SK-N-DZ (cell line): ENCODE results near the gene USP25.

Experiments
- DNase-seq: peaks from one replicate; pipeline ENCODE4 v3.0.0-alpha.2; 2015; ENCODE audit warnings: low spot score

The USP25 gene

DNA sequence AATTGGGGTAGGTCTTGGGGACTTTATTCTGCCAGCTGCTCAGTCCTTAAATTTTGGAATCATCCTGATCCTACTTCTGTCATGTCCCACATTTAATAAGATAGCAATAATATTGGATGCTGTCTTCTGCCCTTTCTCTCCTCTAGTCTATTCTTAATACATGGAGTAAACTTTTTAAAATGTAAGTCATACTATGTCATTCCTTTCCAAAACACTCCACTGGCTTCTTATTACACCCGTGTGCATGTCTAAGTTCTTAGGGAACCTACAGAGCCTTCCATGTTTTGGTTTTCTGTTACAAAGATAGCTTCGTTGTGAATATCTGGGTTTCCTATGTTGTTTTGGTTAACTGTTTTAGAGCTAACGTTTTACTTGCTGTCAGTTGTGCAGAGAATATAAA is 35.1 kb downstream of the USP25 start:
- no peak for DNase-seq

DNA sequence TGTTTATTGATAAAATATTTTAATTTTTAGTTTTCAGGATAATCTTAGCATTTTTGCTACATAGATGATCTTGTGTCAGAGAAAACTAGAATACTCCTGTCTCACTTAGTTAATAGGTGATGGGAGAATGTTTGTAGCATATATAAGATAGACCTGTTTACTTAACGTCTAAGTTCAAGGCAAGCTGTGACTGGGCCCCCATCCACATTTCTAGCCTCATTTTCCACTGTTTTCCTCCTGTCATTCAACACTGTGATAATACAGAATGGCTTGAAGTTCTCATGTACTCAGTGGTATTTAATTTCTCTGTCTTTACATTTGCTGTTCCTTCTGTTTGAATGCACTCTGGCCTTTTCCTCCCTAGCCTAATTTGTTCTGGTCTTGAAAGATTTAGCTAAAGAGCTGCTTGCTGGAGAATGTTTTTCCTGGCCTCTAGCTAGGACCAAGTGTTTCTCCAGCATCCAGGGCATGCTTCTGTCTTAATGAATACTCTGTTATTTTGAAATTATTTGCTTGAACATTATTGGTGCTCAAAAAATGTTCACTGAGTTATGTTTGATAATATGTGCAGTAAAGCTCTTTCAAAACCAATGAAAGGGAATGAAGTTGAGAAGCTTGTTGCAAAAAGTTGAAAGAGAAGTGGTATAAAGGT is 37.3 kb downstream of the USP25 start:
- no peak for DNase-seq

DNA sequence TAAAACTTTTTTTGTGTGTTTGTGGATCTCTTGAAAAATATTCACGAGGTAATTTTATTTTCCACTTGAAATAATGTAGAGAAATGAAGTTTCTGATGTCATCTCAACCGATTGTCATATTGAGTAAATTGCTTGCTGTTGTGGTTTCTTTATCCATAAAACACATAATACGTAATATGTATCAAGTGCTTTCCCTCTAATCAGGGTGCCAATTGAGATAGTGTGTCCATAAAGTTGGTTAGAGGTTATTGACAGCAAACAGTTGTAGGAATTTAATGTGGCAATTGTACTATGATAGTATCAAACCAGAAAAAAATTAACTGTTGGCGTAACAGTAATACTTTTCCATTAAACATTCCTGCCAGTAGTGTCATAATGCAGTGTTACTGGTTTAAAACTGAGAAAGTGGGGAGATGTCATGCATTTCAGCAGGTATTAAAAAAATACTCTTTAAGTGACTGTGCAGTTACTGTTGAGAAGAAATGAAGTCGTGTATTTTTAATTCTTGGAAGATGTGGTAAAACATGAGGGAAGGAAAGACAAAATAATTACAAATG is 38.3 kb downstream of the USP25 start:
- DNase-seq: no peak

DNA sequence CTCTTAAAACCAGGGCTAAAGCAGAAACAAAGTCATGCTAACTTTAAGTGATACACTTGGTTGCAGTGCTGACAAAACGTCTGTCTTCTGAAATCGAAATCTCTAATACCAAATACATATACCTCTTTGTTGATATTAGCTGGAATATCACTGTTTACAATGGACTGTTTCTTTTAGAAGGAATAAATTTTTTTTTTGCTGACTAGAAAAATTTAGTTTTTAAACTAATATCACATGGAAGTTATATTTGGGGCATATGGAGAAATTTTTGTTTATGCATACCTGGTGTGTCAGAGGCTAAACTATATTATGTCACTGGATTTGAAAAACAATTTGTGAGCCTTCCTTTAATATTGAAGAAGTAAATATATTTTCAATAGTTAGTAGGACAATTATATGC is 39.1 kb downstream of the USP25 start:
- DNase-seq: no peak

DNA sequence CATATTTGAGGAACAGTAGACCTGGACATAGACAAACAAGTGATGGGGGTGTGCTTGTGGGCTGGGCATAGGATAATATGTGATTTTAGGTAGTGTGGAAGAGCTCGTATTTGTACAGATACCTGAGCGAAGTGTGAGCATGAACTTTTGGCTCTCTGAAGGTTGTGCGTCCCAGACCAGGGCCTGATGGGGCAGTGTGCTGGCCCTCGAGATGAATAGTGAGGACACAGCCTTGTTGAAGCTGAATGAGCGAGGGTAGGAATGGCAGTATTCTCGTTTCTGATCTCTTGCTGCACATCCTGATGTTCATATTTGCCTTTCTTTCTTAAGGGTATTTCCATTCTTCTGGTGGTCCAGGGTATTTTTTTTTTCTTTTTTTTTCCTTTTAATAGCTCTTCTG is 41.5 kb downstream of the USP25 start:
- no peak for DNase-seq

DNA sequence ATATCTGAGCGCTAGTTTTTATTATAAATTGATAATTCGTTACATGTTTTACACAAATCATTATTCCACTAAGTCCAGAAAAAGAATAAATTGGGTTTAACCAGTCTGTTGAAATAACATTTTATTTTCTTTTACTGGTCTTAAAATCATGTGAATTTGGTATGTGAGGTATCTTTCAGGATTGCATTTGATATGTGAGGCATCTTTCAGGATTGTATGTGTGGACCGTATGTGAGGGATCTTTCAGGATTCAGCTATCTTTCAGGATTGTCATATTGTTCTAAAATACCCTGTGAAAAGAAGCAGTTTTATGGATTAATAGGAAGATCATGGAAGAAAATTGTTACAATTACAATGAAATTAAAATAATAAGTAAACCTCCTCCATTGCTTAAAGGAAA is 42.9 kb downstream of the USP25 start:
- no peak for DNase-seq

DNA sequence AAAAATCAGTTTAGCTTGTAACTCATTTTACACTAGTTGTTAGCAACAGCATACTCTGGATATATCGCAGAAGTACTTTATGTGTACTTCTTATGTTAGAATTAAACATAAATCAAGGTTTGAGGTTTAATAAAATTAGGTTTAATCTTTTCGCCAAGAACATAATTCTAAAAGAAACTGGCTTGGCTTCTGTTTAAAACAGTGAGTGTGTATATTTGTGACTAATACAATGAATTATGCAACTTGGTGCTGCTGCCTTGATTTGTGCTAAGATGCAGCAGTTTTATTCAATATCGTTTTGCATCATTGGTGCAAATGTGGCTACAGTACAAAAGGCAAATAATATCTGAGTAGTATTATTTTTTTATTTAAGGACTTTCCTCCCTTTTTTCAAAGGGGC is 44.8 kb downstream of the USP25 start:
- no peak for DNase-seq

DNA sequence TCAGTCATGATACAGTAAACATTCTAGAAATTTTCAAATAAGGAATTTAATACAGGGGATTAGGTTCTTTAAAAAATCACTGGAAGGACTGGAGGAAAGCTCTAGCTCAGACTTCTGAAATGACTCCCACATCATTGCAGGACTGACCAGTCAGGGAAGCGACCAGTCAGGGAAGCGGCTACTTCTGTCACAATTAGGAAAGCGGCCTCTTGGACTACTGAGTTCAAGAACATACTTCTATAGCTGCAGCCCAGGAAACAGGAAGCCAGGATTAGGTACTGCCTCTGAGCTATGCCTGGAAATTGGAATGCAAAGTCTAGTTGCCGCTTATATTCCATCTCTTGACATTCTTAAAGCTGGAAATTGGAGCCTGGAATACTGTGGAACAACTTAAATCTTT is 45.5 kb downstream of the USP25 start:
- DNase-seq: no peak

DNA sequence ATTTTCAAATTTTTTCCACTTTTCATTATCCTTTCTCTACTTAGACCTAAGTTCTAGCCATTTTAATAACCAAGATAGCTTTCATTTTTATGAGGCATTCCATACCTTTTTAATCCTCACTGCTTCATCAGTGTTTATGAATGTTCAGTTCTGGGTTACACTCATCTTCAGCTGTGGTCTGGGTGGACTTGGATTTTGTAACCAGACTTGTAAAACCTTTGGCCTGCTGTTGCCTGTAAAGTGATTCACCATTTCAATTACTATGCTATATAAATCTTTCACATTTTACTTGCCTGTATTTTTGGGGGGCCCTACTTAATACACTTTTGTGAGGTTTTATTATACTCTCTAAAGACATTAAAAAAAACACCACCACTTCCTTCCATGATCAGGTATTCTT is 46.2 kb downstream of the USP25 start:
- DNase-seq: no peak

DNA sequence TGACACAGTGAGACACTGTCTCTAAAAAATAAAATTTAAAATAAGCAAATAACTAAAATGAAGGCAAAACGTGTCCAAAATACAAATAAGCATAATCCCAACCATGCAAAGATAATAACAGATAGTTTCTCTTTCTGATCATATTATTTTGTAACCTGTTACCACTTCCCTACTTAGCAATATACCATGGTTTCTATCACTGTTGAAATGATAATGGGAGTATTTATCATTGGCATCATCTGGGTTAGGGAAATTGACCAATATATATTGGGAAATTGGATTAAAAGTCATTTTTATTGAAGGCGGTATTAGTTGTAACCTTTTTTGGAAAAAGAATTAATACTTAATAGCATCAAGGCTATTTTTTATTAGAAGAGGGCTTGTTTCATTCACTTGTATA is 47.0 kb downstream of the USP25 start:
- no peak for DNase-seq

DNA sequence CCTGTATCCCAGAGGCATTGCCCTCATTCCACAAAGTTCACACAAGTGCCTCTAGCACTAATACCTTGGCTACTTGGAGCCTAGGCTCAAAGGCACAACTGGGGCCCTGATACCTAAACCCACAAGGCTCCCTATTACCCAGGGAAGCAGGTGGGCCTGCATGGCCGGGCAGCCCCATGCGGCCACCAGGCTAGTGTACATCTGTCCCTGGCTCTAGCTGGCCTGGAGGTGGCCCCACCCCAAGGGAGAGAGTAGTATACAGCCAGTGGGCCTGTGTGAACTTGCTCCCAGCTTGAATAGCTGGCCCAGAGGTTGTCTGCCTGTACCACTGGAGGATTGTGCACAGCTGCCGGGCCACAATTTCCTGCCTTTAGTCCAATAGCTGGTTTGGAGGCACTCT is 52.2 kb downstream of the USP25 start:
- no peak for DNase-seq

DNA sequence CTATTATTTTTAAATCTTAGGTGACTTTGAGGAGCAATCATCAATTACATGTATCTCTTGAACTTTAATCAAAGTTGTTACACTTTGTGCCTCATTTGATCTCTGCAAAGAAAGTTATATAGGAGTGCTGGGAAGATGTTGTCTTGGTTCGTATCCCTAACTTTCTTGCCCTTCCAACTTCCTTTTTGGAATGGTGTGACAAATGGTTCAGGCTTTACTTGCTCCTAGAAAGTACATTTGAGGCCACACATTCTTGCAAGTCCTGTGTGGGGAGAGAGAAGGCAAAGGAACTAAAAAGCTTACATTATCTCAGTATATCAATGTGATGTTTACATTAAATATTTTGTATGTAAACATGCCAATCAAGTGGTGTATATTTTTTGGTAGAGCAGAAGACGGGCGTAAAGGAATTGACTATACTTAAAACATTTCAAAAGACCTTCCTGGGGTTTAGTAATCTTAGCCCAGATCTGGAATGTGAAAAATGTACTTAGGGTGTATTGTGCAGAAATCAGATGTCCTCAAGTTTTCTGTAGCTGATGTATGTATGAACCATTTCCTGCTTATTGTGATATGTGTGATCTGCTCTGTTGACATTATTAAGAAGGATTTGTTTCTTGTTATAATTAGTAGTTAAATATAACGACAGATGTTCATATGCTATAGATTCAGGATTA is 59.2 kb downstream of the USP25 start:
- no peak for DNase-seq

DNA sequence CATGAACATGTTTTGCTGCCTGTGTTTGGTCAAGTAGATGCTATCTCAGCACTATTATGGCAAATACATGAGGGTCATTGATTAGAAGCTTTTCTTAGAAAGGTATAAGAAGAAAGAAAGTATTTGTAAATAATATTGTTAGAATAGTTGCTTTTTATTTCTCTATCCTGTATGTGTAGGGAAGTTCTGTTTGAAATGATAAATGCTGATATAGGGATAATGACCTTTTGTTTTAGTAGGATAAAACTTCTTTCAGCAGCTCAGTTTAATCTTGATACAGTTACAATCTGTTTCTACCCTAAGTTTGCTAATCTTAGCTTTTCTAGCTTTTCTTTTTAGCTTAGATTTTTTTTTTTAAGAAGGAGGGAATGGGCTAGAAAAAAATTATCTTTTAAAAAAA is 63.3 kb downstream of the USP25 start:
- no peak for DNase-seq

DNA sequence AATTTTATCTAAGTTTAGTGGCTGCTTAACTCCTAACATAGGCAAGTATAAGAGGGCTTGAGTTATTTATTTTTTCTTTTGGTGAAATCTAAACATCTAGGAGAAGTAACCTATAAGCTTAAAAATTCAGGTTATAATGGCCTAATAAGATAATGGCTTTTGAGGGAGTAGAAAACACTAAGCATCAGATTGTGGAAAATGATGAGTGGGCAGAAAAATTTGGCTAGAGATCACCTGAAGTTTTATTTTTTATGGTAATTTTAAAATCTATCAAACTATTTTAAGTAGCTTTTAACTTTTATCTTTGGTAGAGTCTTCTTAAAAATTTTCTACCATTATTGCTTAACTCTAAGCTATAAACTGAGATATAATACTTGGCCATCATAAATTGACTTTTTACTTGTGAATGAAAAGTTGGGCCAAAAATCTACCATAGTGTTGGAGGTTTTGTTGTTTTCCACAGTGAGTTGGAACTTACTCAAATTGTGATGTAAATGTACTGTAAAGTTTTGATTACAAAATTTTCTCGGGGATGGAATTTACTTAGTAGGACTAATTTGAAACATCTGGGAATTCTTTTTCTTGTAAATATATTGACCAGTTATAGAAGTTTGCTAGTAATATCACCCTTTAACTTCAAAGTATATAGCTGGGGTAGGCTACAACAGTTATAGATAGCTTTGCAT is 63.9 kb downstream of the USP25 start:
- no peak for DNase-seq

DNA sequence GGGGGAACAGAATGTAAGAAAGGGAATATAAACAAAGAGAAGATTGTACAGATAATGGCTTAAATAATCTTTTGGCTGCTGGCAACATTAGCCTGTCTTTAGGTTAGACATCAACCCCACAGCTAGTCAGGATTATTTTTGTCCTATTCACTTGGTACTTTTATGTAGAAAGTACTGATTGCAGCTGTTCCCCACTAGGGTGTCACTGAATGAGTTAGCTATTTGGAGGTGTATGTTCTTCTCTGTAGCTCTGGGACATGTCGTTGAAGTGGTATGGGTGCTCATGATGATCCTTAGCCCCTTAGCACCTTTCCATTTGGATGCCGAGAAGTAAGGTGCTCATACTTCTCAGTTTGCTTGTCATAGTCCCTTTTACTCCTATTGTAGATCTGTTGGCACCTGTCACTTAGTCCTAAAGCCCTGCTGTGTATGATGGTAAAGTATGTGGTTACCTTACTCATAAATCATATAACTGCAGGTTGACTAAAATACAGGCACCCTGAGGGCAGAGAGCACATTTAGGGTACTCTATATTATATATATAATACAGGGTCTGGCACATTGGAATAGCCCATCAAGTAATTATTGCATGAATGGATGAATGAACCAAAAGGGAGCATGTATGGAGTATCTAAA is 64.6 kb downstream of the USP25 start:
- no peak for DNase-seq

DNA sequence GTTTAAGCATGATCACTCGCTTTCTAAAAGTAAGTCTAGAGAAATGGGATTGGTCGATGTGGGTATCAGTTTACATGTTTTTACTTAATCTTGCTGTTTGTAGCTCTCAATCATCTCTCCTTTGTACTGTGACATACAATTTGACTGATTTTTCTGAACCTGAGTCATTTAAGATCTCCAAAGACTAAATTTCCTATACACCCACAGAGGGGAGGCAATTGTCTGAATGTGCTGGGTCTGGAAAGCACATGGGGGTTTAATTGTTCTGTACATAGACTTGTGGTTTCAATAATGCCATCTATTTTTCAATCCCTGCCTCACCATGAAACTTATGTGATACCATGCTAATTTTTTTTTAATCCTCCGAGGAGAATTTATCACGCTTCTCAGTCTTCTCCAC is 65.8 kb downstream of the USP25 start:
- no peak for DNase-seq

DNA sequence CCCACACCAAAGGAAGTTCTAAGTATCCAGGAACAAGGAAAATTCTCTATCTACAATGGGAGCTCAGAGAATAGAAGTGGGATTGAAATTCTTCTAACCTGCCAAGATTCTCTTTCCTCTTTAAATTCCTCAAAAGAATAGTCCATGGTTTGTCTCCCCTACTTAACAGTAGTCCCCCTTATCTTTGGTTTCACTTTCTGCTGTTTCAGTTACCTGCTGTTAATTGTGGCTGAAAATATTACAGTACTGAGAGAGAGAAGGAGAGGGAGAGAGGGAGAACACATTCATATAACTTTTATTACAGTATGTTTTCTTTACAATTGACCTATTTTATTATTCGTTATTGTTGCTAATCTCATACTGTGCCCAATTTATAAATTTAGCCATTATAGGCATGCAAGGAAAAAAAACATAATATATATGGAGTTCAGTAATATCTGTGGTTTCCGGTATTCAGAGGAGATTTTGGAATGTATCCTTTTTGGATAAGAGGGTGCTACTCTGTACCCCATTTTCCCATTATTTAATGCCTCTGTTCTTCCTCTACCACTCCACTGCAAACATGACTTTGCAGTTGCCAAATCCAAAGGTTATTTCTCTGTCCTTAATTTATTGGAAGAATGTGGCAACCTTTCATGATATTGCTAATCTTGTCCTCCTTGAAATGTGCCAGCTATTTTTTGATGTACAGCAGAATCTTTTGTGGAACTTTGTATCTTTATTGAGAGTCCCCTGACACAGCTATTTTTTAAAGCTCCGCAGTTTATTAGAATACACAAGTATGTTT is 68.0 kb downstream of the USP25 start:
- no peak for DNase-seq

DNA sequence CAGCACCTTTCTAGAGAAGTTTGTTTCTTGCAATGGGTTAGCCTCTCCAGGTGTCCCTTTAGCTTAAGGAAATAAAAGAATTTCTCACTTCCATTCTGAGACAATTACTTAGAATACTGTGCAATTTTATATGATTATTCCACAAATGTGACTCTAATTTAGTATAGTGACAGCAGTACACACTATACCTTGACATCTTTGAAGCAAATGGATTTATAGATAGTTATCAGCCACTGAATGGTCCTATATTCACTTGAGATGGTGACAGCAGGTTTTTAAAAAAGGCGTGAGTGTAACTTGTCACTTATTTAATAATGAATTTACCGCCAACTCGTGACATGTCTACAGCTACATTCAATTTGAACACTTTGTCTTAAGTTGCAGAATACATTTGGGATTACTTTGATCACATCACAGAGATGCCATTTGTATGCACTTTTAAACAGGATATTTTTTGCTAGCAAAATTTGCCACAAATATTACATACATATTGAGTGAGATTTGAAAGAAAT is 71.6 kb downstream of the USP25 start:
- DNase-seq: no peak

DNA sequence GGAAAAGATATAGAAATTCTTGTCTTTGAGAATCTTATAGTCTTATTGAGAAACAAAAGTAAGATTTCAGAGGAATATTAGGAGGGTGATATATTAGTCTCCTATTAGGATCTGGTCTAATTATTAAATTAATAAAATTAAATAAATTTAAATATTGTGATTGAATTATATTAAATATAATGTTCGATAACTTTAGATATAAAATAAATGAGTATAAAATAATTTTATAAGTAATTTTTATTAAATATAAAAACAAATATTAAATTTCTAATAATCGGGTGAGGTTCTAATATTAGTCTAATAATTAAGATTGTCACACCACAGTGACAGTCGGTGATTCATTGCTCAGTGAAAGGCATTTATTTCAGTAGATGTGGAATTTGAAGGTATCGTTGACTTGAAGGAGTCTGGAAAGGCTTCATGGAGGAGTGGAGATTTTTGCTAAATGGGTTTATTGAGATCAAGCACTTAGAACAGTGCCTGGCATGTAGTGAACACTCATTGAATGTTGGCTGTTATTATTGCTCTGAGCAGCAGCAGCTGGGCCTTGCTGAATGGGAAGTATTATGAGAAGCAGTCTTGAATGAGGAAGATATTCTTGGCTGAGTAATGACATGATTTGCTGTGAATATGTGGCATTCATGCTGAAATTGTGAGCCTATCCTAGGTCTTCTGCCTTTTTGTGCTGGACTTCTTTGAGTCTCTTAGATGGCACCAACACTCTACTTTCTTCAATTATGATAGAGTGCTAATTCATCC is 74.6 kb downstream of the USP25 start:
- peak; percentile 1 for DNase-seq

DNA sequence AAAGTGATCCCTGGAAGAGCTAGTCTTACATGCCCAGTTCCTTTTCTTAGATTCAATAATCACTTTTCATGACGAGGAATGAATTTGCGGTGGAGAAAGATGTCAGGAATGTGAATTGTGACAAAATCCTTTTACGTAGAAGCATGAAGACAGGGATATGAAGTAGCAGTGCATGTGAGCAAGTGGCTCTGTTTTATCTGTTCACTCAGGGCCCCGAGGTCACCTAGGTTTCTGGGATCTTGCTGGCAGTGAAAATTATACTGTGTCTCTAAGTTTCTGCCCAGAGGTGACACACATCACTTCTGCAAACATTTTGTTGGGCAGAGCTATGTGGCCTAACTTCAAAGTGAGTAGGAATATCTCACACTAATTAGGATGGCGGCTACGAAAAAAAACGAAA is 79.3 kb downstream of the USP25 start:
- no peak for DNase-seq

DNA sequence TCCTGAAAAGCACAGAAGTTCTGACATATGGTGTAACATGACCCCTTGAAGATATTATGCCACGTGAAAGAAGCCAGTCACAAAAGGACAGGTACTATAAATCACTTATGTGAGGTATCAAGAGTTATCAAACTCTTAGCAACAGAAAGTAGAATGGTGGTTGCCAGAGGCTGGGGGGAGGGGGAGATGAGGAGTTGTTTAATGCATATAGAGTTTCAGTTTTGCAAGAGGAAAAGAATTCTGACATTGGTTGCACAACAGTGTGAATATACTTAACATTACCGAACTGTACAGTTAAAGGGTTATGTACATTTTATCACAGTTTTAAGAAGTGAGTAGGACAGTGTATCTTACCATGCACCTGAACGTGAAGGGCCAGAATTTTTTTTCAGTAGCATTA is 80.0 kb downstream of the USP25 start:
- no peak for DNase-seq
